Activated naive CD4-positive, alpha-beta T cell treated with anti-CD3 and anti-CD28 coated beads, Interleukin-2, amount 10 ng/mL, durations not matched to agents 7 days and 5 days (primary cell): ENCODE data around the gene MINK1.
"Not testable (repeated sequence)": the region's sequence is repeated elsewhere in the genome, so short reads cannot be mapped to it uniquely, and the experiment has no call there.

ENCODE experiments used
- CTCF ChIA-PET: fragments of 350-600 bp; sonication (Branson Sonifier 250); formaldehyde crosslinking; loops from one replicate; lab custom pipeline; 2021; ENCODE audit warnings: antibody characterized with exemption; lab: Charles Lee
- DNase-seq: peaks from one replicate; pipeline ENCODE4 v3.0.0-alpha.2; 2020
- H3K27ac Mint-ChIP-seq: one replicate; pipeline ENCODE4 v1.8.0; 2021; ENCODE audit warnings: mild to moderate bottlenecking, moderate library complexity, mixed read lengths
- H3K27me3 Mint-ChIP-seq: one replicate; pipeline ENCODE4 v1.8.0; 2021; ENCODE audit warnings: mild to moderate bottlenecking, mixed read lengths
- H3K36me3 Mint-ChIP-seq: one replicate; pipeline ENCODE4 v1.8.0; 2021; ENCODE audit warnings: mixed read lengths
- H3K4me1 Mint-ChIP-seq: one replicate; pipeline ENCODE4 v1.8.0; 2021; ENCODE audit warnings: mixed read lengths
- H3K4me3 Mint-ChIP-seq: one replicate; pipeline ENCODE4 v1.8.0; 2021; ENCODE audit warnings: mild to moderate bottlenecking, moderate library complexity, mixed read lengths
- H3K9me3 Mint-ChIP-seq: one replicate; pipeline ENCODE4 v1.8.0; 2021; ENCODE audit warnings: mixed read lengths

The MINK1 gene

DNA sequence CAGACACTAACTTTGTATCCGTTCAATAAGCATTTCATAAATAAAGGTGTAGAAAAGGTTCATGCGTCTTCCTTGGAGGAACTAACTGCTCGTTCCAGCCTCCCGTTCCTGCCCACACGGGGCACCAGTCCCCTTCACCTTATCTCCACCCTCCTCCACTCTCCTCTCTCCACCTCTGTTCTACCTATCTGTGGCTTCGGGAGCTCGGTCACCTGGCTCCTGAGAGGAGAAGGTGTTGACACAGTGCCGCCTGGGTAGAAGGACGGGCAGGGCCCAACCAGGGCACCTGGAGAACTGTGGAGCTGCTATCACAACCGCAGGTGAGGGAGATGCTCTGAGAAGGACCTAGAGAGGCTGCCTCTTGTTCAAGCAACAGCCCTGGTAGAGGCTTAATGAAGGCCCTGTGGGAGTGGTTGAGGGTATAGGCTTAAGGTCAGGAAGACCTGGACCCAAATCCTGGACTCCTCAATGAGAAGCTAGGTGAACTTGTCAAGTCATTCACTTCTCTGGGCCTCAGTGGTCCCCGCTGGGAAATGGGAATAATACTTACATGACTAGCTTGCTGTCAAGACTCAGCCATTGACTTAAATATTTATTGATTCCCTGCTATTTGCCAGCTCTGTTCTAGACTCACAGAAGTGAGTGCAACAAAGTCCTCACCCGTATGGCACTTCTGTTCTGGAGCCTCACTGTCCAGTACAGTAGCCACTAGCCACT, 9.6 kb upstream of the MINK1 start:
- no peak for DNase-seq
- no peak overlapping the region for H3K27ac Mint-ChIP-seq
- CTCF ChIA-PET: no interaction called here
- H3K27me3 Mint-ChIP-seq: peaks cover 8% of the 10 kb centered on the region
- no peaks in the 10 kb centered on the region for H3K4me1 Mint-ChIP-seq
- H3K9me3 Mint-ChIP-seq: no peaks in the 10 kb centered on the region
- H3K36me3 Mint-ChIP-seq: no peaks in the 10 kb centered on the region
- no peak overlapping the region for H3K4me3 Mint-ChIP-seq

DNA sequence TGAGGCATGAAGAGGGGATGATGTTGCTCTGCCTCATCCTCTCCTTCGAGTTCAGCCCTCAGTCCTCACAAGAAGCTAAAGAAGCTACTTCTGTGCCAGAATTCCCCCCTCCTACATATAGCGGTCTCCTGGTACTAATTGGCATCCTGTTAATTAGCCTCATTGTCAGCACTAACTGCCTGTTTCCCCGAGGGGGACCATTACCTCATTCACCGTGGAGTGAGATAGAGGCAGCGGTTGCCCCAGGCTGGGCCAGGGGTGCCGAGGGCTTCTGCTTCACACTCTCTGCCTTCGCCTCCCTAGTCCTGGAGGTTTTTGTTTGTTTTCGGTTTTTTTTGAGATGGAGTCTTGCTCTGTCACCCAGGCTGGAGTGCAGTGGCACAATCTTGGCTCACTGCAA, 5.7 kb upstream of the MINK1 start:
- no peaks in the 10 kb centered on the region for H3K36me3 Mint-ChIP-seq
- DNase-seq: no peak
- H3K9me3 Mint-ChIP-seq: no peaks in the 10 kb centered on the region
- peaks cover 16% of the 10 kb centered on the region for H3K27me3 Mint-ChIP-seq
- no peak overlapping the region for H3K4me3 Mint-ChIP-seq
- H3K4me1 Mint-ChIP-seq: no peaks in the 10 kb centered on the region
- H3K27ac Mint-ChIP-seq: no peak overlapping the region
- CTCF ChIA-PET: no interaction called here

DNA sequence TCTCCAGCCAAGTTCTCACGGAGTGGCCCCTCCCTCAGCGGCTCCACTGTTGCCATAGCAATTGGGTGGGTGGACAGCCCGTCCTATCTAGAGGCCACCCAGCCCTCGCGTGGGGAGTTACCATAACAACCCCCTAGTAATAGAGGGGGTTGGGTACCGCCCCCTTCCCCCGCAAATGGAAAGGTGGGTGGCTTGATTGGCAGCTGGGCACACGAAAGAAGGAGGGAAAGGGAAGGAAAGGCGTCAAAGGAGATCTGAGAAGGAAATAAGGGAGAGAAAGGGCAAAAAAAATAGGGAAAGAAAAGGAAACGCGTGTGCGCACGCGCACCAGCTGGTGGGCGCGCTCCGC, 337 bp upstream of the MINK1 start:
- Mint-ChIP-seq H3K27ac (peak overlapping the region; percentile 85), H3K4me3 (peak overlapping the region; percentile 81), H3K4me1 (peaks cover 32% of the 10 kb centered on the region)
- H3K9me3 Mint-ChIP-seq, CTCF ChIA-PET, H3K27me3 Mint-ChIP-seq, DNase-seq, H3K36me3 Mint-ChIP-seq: not testable (repeated sequence)

- Mint-ChIP-seq H3K27ac (peak overlapping the region; percentile 87), H3K9me3 (no peaks in the 10 kb centered on the region), H3K36me3 (peaks cover 16% of the 10 kb centered on the region), H3K4me1 (peaks cover 35% of the 10 kb centered on the region), H3K4me3 (peak overlapping the region; percentile 86), H3K27me3 (peaks cover 5% of the 10 kb centered on the region)
- DNase-seq: peak; percentile 30
- CTCF ChIA-PET: interaction anchor here (1.1 kb wide), 1 partner anchor 44 kb away, joined by 4 read pairs; no protein-coding TSS in a partner anchor
Observed at GRCh38 chr17:4833941-4834680, 971 bp downstream of the MINK1 start.

DNA sequence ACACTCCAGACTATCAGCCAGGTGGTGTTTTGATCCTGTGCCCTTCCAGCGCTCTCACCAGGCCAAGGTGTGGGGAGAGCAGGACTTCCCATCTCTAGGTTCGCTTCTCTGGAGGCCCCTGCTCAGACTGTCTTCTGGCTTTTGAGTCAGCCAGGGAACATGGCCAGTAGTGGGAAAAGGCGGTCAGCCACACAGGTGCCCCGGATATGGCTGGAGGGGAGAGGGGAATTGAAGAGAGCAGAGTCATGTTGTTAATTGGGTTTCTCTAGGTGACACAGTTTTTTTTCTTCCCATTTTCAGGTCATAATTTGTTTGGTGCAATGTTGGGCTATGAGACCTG, 1.5 kb downstream of the MINK1 start:
- CTCF ChIA-PET: interaction anchor here (1.1 kb wide), 1 partner anchor 44 kb away, joined by 4 read pairs; no protein-coding TSS in a partner anchor
- Mint-ChIP-seq H3K4me1 (peaks cover 40% of the 10 kb centered on the region), H3K36me3 (peaks cover 21% of the 10 kb centered on the region), H3K27me3 (no peaks in the 10 kb centered on the region), H3K27ac (no peak overlapping the region), H3K9me3 (no peaks in the 10 kb centered on the region), H3K4me3 (peak overlapping the region; percentile 86)
- no peak for DNase-seq

GRCh38 chr17:4836221-4836620, 3.1 kb downstream of the MINK1 start:
- Mint-ChIP-seq H3K4me3 (no peak overlapping the region), H3K36me3 (peaks cover 22% of the 10 kb centered on the region), H3K27ac (peak overlapping the region; percentile 50), H3K9me3 (no peaks in the 10 kb centered on the region), H3K4me1 (peaks cover 56% of the 10 kb centered on the region), H3K27me3 (no peaks in the 10 kb centered on the region)
- CTCF ChIA-PET: no interaction called here
- no peak for DNase-seq

DNA sequence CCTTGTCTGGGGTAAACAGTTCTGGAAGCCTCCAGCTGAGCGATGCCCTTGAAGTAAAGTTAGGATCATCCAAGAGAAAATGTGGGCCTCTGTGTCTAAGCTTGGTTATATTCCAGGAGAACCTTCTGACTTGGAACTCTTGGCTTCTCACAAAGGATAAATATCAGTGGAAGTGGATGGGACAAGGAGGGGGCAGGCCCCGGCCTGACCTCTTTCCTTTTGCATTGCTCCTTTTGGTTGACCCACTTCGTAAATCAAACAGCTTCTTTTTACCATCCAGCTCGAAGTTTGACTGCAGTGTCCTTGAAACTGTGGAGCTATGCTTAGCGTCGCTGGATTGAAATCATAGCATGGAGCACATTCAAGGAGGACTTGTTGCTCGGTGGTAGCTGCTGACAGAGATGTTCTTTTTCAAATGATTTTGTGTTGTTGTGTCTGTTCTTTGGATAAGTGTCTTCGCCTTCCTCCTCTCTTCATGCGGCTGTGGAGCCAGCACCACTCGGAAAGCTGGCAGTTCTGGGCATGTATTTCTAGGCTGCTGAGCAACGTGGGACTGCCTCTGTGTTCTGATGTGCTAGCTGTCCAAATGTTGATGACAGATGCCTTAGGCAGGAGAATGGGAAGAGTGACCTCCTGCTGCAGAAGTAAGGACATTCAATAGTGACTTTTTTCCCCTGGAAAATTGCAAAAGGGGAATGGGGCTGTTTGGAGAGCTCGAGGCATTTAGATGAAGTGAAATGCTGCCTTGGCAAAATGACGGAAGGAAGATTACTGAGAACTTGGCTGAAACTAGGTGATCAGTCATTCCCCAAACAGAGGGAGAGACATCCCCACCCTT, 4.5 kb downstream of the MINK1 start:
- H3K36me3 Mint-ChIP-seq: peaks cover 22% of the 10 kb centered on the region
- H3K4me1 Mint-ChIP-seq: peaks cover 60% of the 10 kb centered on the region
- H3K27me3 Mint-ChIP-seq: no peaks in the 10 kb centered on the region
- H3K4me3 Mint-ChIP-seq: no peak overlapping the region
- H3K27ac Mint-ChIP-seq: no peak overlapping the region
- H3K9me3 Mint-ChIP-seq: no peaks in the 10 kb centered on the region
- CTCF ChIA-PET: interaction anchor here (0.6 to 1.2 kb wide), 2 partner anchors 271 to 400 kb away, joined by 3 read pairs; no protein-coding TSS in a partner anchor
- DNase-seq: no peak

- Mint-ChIP-seq H3K27me3 (no peaks in the 10 kb centered on the region), H3K27ac (no peak overlapping the region), H3K4me1 (peaks cover 57% of the 10 kb centered on the region), H3K9me3 (no peaks in the 10 kb centered on the region), H3K4me3 (no peak overlapping the region), H3K36me3 (peaks cover 22% of the 10 kb centered on the region)
- CTCF ChIA-PET: interaction anchor here (0.6 kb wide), 1 partner anchor 399 kb away, joined by 3 read pairs; no protein-coding TSS in a partner anchor
- DNase-seq: no peak
Observed at GRCh38 chr17:4838309-4838785, 5.2 kb downstream of the MINK1 start.

GRCh38 chr17:4839221-4839620, 6.1 kb downstream of the MINK1 start:
- Mint-ChIP-seq H3K4me1 (peaks cover 52% of the 10 kb centered on the region), H3K9me3 (no peaks in the 10 kb centered on the region), H3K36me3 (peaks cover 19% of the 10 kb centered on the region), H3K27ac (no peak overlapping the region), H3K27me3 (no peaks in the 10 kb centered on the region), H3K4me3 (no peak overlapping the region)
- CTCF ChIA-PET: interaction anchor here (1.4 kb wide), 1 partner anchor 42 kb away, joined by 3 read pairs; no protein-coding TSS in a partner anchor
- DNase-seq: no peak

GRCh38 chr17:4839965-4840892, 7.1 kb downstream of the MINK1 start:
- H3K4me3 Mint-ChIP-seq: no peak overlapping the region
- DNase-seq: no peak
- no peaks in the 10 kb centered on the region for H3K9me3 Mint-ChIP-seq
- CTCF ChIA-PET: interaction anchor here (0.5 to 1.4 kb wide), 2 partner anchors 41 to 508 kb away, joined by 3 read pairs; no protein-coding TSS in a partner anchor
- peaks cover 20% of the 10 kb centered on the region for H3K36me3 Mint-ChIP-seq
- no peaks in the 10 kb centered on the region for H3K27me3 Mint-ChIP-seq
- no peak overlapping the region for H3K27ac Mint-ChIP-seq
- peaks cover 42% of the 10 kb centered on the region for H3K4me1 Mint-ChIP-seq

GRCh38 chr17:4840893-4841242, 7.7 kb downstream of the MINK1 start:
- H3K27me3 Mint-ChIP-seq: no peaks in the 10 kb centered on the region
- peak; percentile 22 for DNase-seq
- CTCF ChIA-PET: no interaction called here
- peaks cover 35% of the 10 kb centered on the region for H3K4me1 Mint-ChIP-seq
- H3K27ac Mint-ChIP-seq: no peak overlapping the region
- no peaks in the 10 kb centered on the region for H3K9me3 Mint-ChIP-seq
- H3K36me3 Mint-ChIP-seq: peaks cover 20% of the 10 kb centered on the region
- no peak overlapping the region for H3K4me3 Mint-ChIP-seq

DNA sequence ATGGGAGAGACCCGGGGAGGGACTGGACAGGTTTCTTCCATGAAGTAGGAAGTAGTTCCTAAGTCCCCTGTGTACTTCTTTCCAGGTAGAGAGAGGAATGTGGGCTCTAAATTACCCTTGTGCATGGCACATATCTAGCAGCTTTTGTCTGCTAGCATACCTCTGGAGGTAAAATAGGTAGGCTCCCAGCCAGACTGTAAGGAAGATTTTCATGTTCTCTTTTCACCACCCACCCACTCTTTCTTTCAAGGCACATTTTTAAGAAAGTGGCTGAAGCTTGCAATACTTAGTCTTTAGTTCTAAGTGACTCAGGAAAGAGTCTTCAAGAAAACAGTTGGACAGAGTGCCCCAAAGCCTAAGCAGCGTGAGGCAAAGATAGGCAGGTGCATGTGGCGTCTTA, 9.2 kb downstream of the MINK1 start:
- Mint-ChIP-seq H3K4me1 (peaks cover 29% of the 10 kb centered on the region), H3K27ac (no peak overlapping the region), H3K4me3 (no peak overlapping the region), H3K36me3 (peaks cover 16% of the 10 kb centered on the region), H3K9me3 (no peaks in the 10 kb centered on the region), H3K27me3 (no peaks in the 10 kb centered on the region)
- CTCF ChIA-PET: no interaction called here
- no peak for DNase-seq

GRCh38 chr17:4843321-4844000, 10.3 kb downstream of the MINK1 start:
- H3K27ac Mint-ChIP-seq: no peak overlapping the region
- H3K4me3 Mint-ChIP-seq: no peak overlapping the region
- no peaks in the 10 kb centered on the region for H3K9me3 Mint-ChIP-seq
- peaks cover 10% of the 10 kb centered on the region for H3K36me3 Mint-ChIP-seq
- H3K4me1 Mint-ChIP-seq: peaks cover 25% of the 10 kb centered on the region
- DNase-seq: no peak
- CTCF ChIA-PET: no interaction called here
- H3K27me3 Mint-ChIP-seq: no peaks in the 10 kb centered on the region
